HG03159 (cell line): Measurements from ENCODE around the gene ASS1.
"Not testable (repeated sequence)": the region's sequence is repeated elsewhere in the genome, so short reads cannot be mapped to it uniquely, and the experiment has no call there.

Source experiments
- ATAC-seq: cut with Tn5 transposase; IDR thresholded peaks from one replicate; pipeline ENCODE4 v1.9.1; 2021; ENCODE audit warnings: mild to moderate bottlenecking, moderate library complexity; ENCODE audit not compliant: unreplicated experiment

The ASS1 gene

GRCh38 chr9:130433168-130433946 lies 11.4 kb upstream of the ASS1 start:
- no peak for ATAC-seq

DNA sequence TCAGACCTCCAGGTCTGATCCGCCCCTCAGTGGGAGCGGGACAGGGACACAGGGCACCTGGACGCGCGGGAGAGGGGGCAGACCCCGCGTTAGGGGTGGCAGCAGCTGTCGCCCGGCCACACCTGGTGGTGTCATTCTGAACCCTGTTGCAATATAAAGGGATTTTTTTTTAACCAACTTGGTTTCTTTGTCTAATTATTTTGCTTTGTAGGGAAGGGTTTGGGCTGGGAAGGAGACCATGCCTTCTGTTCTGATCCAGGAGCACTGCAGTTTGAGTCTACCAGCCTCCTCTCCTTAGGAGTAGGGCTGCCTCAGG lies 10.9 kb upstream of the ASS1 start:
- no peak for ATAC-seq

DNA sequence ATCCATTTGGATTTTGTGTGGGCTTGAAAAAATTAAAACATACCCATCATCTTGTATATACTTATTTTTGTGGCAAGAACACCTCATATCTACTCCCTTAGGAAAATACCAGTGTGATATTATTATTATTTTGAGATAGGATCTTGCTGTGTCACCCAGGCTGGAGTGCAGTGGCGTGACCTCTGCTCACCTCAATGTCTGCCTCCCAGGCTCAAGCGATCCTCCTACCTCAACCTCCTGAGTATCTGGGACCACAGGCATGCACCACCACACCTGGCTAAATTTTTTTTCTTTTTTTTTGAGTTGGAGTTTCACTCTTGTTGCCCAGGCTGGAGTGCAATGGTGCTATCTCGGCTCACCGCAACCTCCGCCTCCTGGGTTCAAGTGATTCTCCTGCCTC lies 10.1 kb upstream of the ASS1 start:
- ATAC-seq: not testable (repeated sequence)

- ATAC-seq: no peak
Measured at GRCh38 chr9:130437011-130437789, 7.6 kb upstream of the ASS1 start.

- ATAC-seq: no peak
Measured at GRCh38 chr9:130438382-130438981, 6.3 kb upstream of the ASS1 start.

DNA sequence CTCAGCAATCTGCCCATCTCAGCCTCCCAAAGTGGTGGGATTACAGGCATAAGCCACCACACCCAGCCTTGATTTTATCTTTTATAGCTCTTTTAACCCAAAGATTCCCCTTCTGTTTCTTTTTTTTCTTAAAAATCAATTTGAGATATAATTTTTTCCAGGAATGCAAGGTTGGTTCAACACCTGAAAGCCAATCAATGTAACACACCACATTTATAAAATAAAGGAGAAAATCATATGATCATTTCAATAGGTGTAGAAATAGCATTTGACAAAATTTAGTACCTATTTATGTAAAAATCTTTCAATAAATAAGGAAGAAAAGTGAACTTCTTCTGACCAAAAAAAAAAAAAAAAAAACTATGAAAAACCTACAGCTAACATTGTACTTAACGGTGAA lies 3.7 kb upstream of the ASS1 start:
- ATAC-seq: no peak

DNA sequence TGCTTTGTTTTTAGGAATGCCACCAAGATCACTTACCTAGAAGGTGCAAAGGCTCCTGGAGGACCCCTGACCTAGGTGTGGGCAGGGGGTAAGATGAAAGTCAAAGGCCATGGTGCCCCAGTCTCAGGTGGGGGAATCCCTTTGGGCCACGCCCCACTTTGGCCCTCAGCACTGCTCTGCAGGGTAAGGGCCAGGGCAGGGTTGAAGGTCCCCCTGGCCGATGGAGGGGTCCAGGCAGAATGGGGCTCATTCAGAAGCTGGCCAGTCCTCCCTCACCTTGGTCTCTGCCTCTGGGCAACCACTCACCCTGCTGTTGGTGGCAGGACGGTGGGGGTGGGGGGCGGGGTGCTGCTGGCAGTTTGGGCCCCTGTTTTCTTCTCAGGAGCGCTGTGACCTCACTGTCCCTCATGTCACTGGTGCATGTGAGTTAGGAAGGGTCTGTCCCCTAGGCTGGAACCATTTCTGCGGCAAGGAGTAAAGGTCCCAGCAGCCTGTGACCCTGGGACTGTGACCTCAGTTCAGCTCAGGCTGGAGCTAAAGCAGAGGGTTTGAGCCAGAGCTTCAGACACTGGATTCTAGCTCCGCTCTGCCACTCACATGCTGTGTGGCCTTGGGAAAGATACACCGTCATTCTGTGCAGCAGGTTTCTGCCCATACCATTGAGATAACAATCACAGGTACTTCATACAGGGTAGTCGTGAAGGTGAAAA lies 1.9 kb upstream of the ASS1 start:
- no peak for ATAC-seq

DNA sequence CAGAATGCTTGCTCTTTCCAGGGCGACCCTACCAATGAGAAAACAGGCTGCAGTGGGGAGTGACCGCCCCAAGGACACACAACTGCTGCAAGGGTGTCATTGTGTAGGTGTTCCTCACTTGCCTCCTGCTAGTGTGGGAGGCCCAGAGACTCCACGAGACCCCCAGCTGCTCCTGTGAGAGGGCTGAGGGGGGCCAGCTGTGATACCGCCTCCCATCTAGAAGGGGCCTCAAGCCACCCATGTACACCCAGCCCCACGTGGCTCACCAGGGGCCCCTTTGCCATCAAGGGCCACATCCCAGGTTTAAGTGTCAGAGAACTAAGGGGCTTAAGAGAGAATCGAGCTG lies 1.3 kb upstream of the ASS1 start:
- ATAC-seq: no peak

- no peak for ATAC-seq
Measured at GRCh38 chr9:130443840-130444492, 795 bp upstream of the ASS1 start.

- ATAC-seq: no peak
Measured at GRCh38 chr9:130445268-130445983, 665 bp downstream of the ASS1 start.

GRCh38 chr9:130446101-130446861 lies 1.5 kb downstream of the ASS1 start:
- no peak for ATAC-seq

DNA sequence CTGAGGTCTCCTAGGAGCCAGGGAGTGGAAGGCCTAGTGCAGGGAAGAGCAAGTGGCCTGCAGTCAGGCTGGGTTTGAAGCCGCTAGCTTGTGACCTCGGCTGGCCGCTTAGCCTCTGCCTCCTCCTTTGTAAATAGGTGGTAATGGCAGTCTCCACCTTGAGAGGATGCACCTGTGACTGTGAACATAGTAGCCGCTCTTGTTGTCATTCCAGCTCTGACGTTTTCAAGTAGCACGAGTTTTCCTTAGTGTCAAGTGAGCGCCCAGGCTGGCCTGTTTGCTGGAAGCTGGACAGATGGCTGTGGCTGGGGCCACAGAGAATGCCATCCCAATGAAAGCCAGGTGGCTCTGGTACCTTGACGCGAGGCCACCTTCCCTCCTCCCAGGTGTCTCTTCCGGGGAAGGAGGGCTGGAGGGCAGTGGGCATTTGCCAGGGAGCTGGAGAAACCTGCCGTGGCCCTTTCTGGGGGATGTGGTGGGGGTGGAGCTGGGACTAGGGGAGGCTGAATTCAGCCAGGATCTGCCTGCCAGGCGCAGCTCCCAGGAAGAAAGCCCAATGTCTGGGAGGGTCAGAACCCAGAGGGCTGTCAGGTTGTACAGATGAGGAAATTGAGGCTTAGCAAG lies 2.5 kb downstream of the ASS1 start:
- ATAC-seq: no peak

DNA sequence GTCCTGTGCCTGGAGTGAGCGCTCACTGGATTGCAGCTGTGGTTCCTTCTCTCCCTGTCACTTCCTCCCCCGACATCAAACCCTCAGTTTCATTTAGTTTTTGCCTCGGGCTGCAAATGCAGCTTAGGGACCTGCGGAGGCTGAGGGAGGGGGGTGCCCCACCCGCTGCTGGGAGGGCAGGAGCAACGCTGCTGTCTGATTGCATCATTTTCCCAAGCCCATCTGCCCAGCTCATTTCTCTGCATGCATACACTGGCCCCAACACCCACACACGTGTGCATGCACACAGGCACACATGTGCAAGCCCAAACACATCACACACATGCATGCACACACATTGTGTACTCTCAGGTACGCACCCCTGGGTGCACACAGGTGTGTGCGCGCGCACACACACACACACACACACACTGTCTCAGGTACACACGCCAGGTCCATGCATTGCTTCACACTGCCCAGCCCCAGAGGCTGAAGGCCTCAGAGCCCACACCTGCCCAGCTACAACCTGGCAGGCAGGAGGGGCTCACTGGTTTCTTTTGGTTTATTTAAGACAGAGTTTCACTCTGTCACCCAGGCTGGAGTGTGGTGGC lies 3.4 kb downstream of the ASS1 start:
- ATAC-seq: no peak

DNA sequence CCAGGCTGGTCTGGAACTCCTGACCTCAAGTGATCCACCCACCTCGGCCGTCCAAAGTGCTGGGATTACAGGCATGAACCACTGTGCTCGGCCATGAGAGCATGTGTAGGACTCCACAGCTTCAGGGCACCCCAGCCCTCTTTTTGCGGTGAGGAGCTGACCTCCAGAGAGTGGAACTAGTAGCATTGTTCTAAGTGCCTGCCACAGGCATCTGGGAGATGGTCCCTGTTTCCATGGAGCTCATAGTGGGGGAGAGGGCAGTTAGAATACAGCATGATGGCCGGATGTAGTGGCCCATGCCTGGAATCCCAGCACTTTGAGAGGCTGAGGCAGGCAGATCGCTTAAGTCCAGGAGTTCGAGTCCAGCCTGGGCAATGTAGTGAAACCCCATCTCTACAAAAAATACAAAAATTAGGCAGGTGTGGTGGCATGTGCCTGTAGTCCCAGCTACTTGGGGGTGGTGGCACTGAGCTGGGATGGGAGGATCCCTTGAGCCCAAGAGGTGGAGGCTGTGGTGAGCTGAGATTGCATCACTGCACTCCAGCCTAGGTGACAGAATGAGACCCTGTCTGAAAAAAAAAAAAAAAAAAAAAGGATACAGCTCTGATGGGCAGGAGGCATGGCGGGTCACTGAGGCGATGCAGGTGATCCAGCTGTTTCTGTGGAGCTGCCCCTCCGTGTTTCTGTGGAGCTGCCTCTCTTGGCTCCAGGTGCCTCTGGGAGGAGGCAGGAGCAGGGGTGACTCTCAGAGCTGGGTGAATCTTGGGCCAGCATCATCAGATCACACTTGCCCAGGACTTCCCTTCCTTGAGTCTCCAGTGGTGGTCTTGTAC lies 4.2 kb downstream of the ASS1 start:
- ATAC-seq: no peak

- ATAC-seq: no peak
Measured at GRCh38 chr9:130450344-130451003, 5.7 kb downstream of the ASS1 start.

GRCh38 chr9:130451004-130451390 lies 6.2 kb downstream of the ASS1 start:
- ATAC-seq: no peak
